GM18517 (cell line): ENCODE data around the gene MYOM1.
A peak's percentile ranks its signal among the peaks of the same experiment; 100 is the strongest.

Source experiments
- ATAC-seq: cut with Tn5 transposase; IDR thresholded peaks from one replicate; pipeline ENCODE4 v1.9.1; 2021; ENCODE audit warnings: mild to moderate bottlenecking, moderate library complexity; ENCODE audit not compliant: unreplicated experiment

MYOM1 gene

GRCh38 chr18:3219631-3220335, at the start of gene MYOM1:
MYOM1 (minus strand) TSS chr18:3219968; CDS start chr18:3215223, 4,745 bp downstream.
- ATAC-seq, result no peak

- no peak for ATAC-seq
Measured at GRCh38 chr18:3269241-3269913, 49.6 kb upstream of the MYOM1 start.

- ATAC-seq, result no peak
Measured at GRCh38 chr18:3268306-3268705, 48.5 kb upstream of the MYOM1 start.

GRCh38 chr18:3266062-3266608, 46.4 kb upstream of the MYOM1 start:
- no peak for ATAC-seq

- ATAC-seq, result no peak
Measured at GRCh38 chr18:3265564-3266033, 45.8 kb upstream of the MYOM1 start.

- no peak for ATAC-seq
Measured at GRCh38 chr18:3264362-3264761, 44.6 kb upstream of the MYOM1 start.

GRCh38 chr18:3263132-3263700, 43.4 kb upstream of the MYOM1 start:
- no peak for ATAC-seq

GRCh38 chr18:3262234-3263131, 42.7 kb upstream of the MYOM1 start:
- ATAC-seq, result peak; percentile 44

GRCh38 chr18:3261373-3262233, 41.8 kb upstream of the MYOM1 start, which contains the start of gene MYL12B:
MYL12B (plus strand) TSS chr18:3262133; CDS start chr18:3272899, 10,766 bp downstream.
- ATAC-seq, result peak; percentile 86

GRCh38 chr18:3260995-3261372, 41.2 kb upstream of the MYOM1 start:
- ATAC-seq, result no peak

- no peak for ATAC-seq
Measured at GRCh38 chr18:3257627-3258120, 37.9 kb upstream of the MYOM1 start.

GRCh38 chr18:3256693-3257626, 37.2 kb upstream of the MYOM1 start:
- ATAC-seq, result no peak

- no peak for ATAC-seq
Measured at GRCh38 chr18:3255611-3256165, 35.9 kb upstream of the MYOM1 start.

- no peak for ATAC-seq
Measured at GRCh38 chr18:3254725-3255124, 35.0 kb upstream of the MYOM1 start.

GRCh38 chr18:3252843-3253242, 33.1 kb upstream of the MYOM1 start:
- no peak for ATAC-seq

- ATAC-seq, result no peak
Measured at GRCh38 chr18:3251963-3252277, 32.2 kb upstream of the MYOM1 start.

- no peak for ATAC-seq
Measured at GRCh38 chr18:3251249-3251962, 31.6 kb upstream of the MYOM1 start.
